OCI-LY7 (cell line): Measurements from ENCODE around the gene ELF2. TPM values are rescaled to one million over a fixed set of nuclear protein-coding genes. Genes with fewer than 3 reads are reported as not detected.
"Not testable (repeated sequence)": the region's sequence is repeated elsewhere in the genome, so short reads cannot be mapped to it uniquely, and the experiment has no call there.

Experiments used
- BruUV-seq: library from RNA; stranded (reverse); fragments of 400-500 nt; replicated peaks from 2 replicates; lab custom pipeline; 2021; lab: Mats Ljungman, UMichigan
- CTCF ChIA-PET: fragments of 300-600 bp; sonication (Branson Sonifier 250); formaldehyde crosslinking; loops from one replicate; lab custom pipeline; 2022; ENCODE audit warnings: antibody characterized with exemption; ENCODE audit not compliant: unreplicated experiment; lab: Charles Lee
- POLR2A ChIA-PET: fragments of 300-600 bp; sonication (Branson Sonifier 250); formaldehyde crosslinking; loops from one replicate; lab custom pipeline; 2022; ENCODE audit warnings: antibody characterized with exemption; lab: Charles Lee
- DNase-seq: peaks from one replicate; pipeline ENCODE4 v3.0.0-alpha.2; 2015; ENCODE audit warnings: low spot score
- H2AFZ ChIP-seq: fragments of 200-600 bp; sonication (generic), shearing (Covaris generic); 2 replicates; pipeline ENCODE4 v1.6.1; 2014; ENCODE audit warnings: mild to moderate bottlenecking, antibody characterized with exemption, low read length, moderate library complexity
- H3K27ac ChIP-seq: fragments of 200-600 bp; sonication (generic); 2 replicates; pipeline ENCODE4 v1.5.1; 2014; ENCODE audit warnings: mixed run types, low read depth, mild to moderate bottlenecking, moderate library complexity, low read length, inconsistent platforms; ENCODE audit not compliant: poor library complexity, severe bottlenecking
- H3K36me3 ChIP-seq: fragments of 200-600 bp; sonication (generic); 2 replicates; pipeline ENCODE4 v1.6.1; 2014; ENCODE audit warnings: mild to moderate bottlenecking, antibody characterized with exemption, low read length, moderate library complexity, mixed read lengths; ENCODE audit not compliant: insufficient read depth
- H3K4me1 ChIP-seq: fragments of 200-600 bp; sonication (generic); 2 replicates; pipeline ENCODE4 v1.5.1; 2014; ENCODE audit warnings: mild to moderate bottlenecking, low read length; ENCODE audit not compliant: insufficient read depth, poor library complexity, severe bottlenecking
- H3K4me2 ChIP-seq: fragments of 200-600 bp; sonication (generic); 2 replicates; pipeline ENCODE4 v1.6.1; 2014; ENCODE audit warnings: mild to moderate bottlenecking, low read length
- H3K4me3 ChIP-seq: fragments of 200-600 bp; sonication (generic); 2 replicates; pipeline ENCODE4 v1.5.1; 2014; ENCODE audit warnings: mild to moderate bottlenecking, low read depth, low read length; ENCODE audit not compliant: poor library complexity, severe bottlenecking
- H3K79me2 ChIP-seq: fragments of 200-600 bp; sonication (generic); 2 replicates; pipeline ENCODE4 v1.6.1; 2016; ENCODE audit warnings: low read depth, mild to moderate bottlenecking, low read length, moderate library complexity, mixed read lengths; ENCODE audit not compliant: insufficient read depth
- H3K9me2 ChIP-seq: fragments of 200-600 bp; sonication (generic); 2 replicates; pipeline ENCODE4 v1.6.1; 2016; ENCODE audit warnings: mild to moderate bottlenecking, low read length, mixed read lengths; ENCODE audit not compliant: insufficient read depth
- H3K9me3 ChIP-seq: fragments of 200-600 bp; sonication (generic); 2 replicates; pipeline ENCODE4 v1.6.1; 2014; ENCODE audit warnings: mild to moderate bottlenecking, mixed run types, low read length, mixed read lengths
- H4K20me1 ChIP-seq: fragments of 200-600 bp; sonication (generic); 2 replicates; pipeline ENCODE4 v1.6.1; 2014; ENCODE audit warnings: mild to moderate bottlenecking, antibody characterized with exemption, low read length, moderate library complexity, mixed read lengths; ENCODE audit not compliant: insufficient read depth
- CTCF ChIP-seq: fragments of 200-600 bp; sonication (generic); conservative IDR thresholded peaks from 2 replicates; pipeline ENCODE4 v1.5.1; 2014; ENCODE audit warnings: mild to moderate bottlenecking, antibody characterized with exemption, low read length, moderate library complexity, mixed read lengths
- EZH2phosphoT487 ChIP-seq: fragments of 200-600 bp; sonication (generic); IDR thresholded peaks from 2 replicates; pipeline ENCODE4 v1.6.1; 2018; ENCODE audit warnings: low read depth, borderline replicate concordance, mild to moderate bottlenecking, mixed run types, antibody characterized with exemption, low read length, moderate library complexity, mixed read lengths
- intact Hi-C: fragments of 100-400 bp; cut with micrococcal nuclease; formaldehyde crosslinking; loops from one replicate; pipeline ENCODE4 v1.10.0; 2022; ENCODE audit not compliant: unreplicated experiment
- total RNA-seq, 2 experiments: library from RNA; depleted of rRNA in 1 of 2; stranded (reverse); fragments of >200 nt in 1 of 2; shearing (Covaris generic) in 1 of 2; gene quantifications; 2 replicates each; pipeline ENCODE4 v1.2.3, GENCODE V29; 2014 to 2022

The ELF2 gene
- total RNA-seq, 2 experiments from 2014 or later = 49.6 to 57.0 TPM

- intact Hi-C loops = no loop called here
- Histone ChIP-seq H3K9me3 (peaks cover 8% of the 10 kb centered on the region; the same call in 1 of the 2 replicates), H3K27ac (no peak overlapping the region), H3K36me3 (no peaks in the 10 kb centered on the region), H3K4me2 (no peak overlapping the region), H3K4me1 (peaks cover 12% of the 10 kb centered on the region), H3K79me2 (peaks cover 3% of the 10 kb centered on the region), H4K20me1 (no peaks in the 10 kb centered on the region), H3K9me2 (no peaks in the 10 kb centered on the region), H2AFZ (no peak overlapping the region), H3K4me3 (no peak overlapping the region)
- BruUV-seq = no TSS peak
- CTCF ChIA-PET = no interaction called here
- POLR2A ChIA-PET = no interaction called here
- DNase-seq = no peak
- TF ChIP-seq EZH2phosphoT487 = no peak
- no peak for TF ChIP-seq CTCF
Measured at GRCh38 chr4:139011225-139011950, 165.6 kb downstream of the ELF2 start.

- CTCF ChIA-PET = no interaction called here
- H4K20me1 ChIP-seq = no peaks in the 10 kb centered on the region
- H2AFZ ChIP-seq = no peak overlapping the region
- intact Hi-C loops = no loop called here
- DNase-seq = no peak
- POLR2A ChIA-PET = interaction anchor here (0.7 kb wide), 1 partner anchor 414 kb away, joined by 4 read pairs; no protein-coding TSS in a partner anchor
- peaks cover 8% of the 10 kb centered on the region; the same call in 1 of the 2 replicates for H3K9me3 ChIP-seq
- TF ChIP-seq CTCF (no peak), EZH2phosphoT487 (no peak)
- peaks cover 6% of the 10 kb centered on the region for H3K4me1 ChIP-seq
- no peak overlapping the region for H3K27ac ChIP-seq
- no peaks in the 10 kb centered on the region for H3K9me2 ChIP-seq
- H3K4me3 ChIP-seq = no peak overlapping the region
- no peaks in the 10 kb centered on the region for H3K36me3 ChIP-seq
- H3K4me2 ChIP-seq = no peak overlapping the region
- BruUV-seq = no TSS peak
- no peaks in the 10 kb centered on the region for H3K79me2 ChIP-seq
Measured at GRCh38 chr4:139009702-139010101, 167.3 kb downstream of the ELF2 start.

GRCh38 chr4:139008278-139008677 lies 168.7 kb downstream of the ELF2 start:
- intact Hi-C loops, BruUV-seq, H3K4me1 ChIP-seq, H3K27ac ChIP-seq, H4K20me1 ChIP-seq, H3K36me3 ChIP-seq, H3K4me2 ChIP-seq, DNase-seq, H2AFZ ChIP-seq, CTCF ChIA-PET, H3K9me3 ChIP-seq, H3K4me3 ChIP-seq, H3K9me2 ChIP-seq, H3K79me2 ChIP-seq: not testable (repeated sequence)
- POLR2A ChIA-PET = interaction anchor here (0.6 to 1.0 kb wide), 5 partner anchors 9 to 817 kb away, joined by 3 to 4 read pairs (median 4); no protein-coding TSS in a partner anchor
